Prostate gland (tissue), 2 donors: ENCODE measurements around the gene ULK4.

Source experiments
- CTCF ChIP-seq, 4 experiments: fragments of 200-600 bp in 2 of 4; fragments of 450-650 bp in 2 of 4; sonication (generic) in 2 of 4; IDR thresholded peaks; 1 replicate in 3 of 4; 2 replicates in 1 of 4; pipeline ENCODE4 v1.5.1; 2016 to 2019; ENCODE audit warnings: antibody characterized with exemption in 4 of 4, mild to moderate bottlenecking in 2 of 4, moderate library complexity in 2 of 4
- POLR2AphosphoS5 ChIP-seq: sonication (generic); formaldehyde crosslinking; IDR thresholded peaks from one replicate; pipeline ENCODE4 v1.6.1; 2017; ENCODE audit warnings: antibody characterized with exemption

GRCh38 chr3:41593774-41594173 is 368.1 kb downstream of the ULK4 start:
- TF ChIP-seq CTCF (IDR thresholded peaks at IDR 0.05) (no peak), POLR2AphosphoS5 (no peak)
